ENCODE measurements around the gene RSPH3.

The RSPH3 gene

GRCh38 chr6:158999666-159000403 is at the start of gene RSPH3:
Gene RSPH3 (minus strand): TSS chr6:159000202. CDS start chr6:158999550, 652 bp downstream.
- peaks cover 20% of the 10 kb centered on the region for H3K4me1 ChIP-seq
- H3K4me3 ChIP-seq = peak within 1 kb of the TSS; percentile 81
- H3K27me3 ChIP-seq = no peaks in the 10 kb centered on the region
- H4K20me1 ChIP-seq = no peaks in the 10 kb centered on the region
- H3K9ac ChIP-seq = peak within 1 kb of the TSS; percentile 79
- H3K4me2 ChIP-seq = peak within 1 kb of the TSS; percentile 89
- no peaks in the 10 kb centered on the region for H3K9me3 ChIP-seq
- H3K36me3 ChIP-seq = no peaks in the 10 kb centered on the region
- peak within 1 kb of the TSS; percentile 73 for H3K27ac ChIP-seq
- no peak for TF ChIP-seq Cebpa-rat (IDR thresholded peaks at IDR 0.05)

GRCh38 chr6:159047891-159048685 is 48.1 kb upstream of the RSPH3 start:
- Histone ChIP-seq H3K36me3 (no peaks in the 10 kb centered on the region), H3K27me3 (no peaks in the 10 kb centered on the region), H3K9ac (no peak overlapping the region), H4K20me1 (no peaks in the 10 kb centered on the region), H3K4me3 (no peak overlapping the region), H3K27ac (no peak overlapping the region), H3K4me2 (peak overlapping the region; percentile 38), H3K9me3 (no peaks in the 10 kb centered on the region), H3K4me1 (peaks cover 42% of the 10 kb centered on the region)
- TF ChIP-seq Cebpa-rat (IDR thresholded peaks at IDR 0.05) = no peak

- no peaks in the 10 kb centered on the region for H3K27me3 ChIP-seq
- H3K36me3 ChIP-seq = peaks cover 11% of the 10 kb centered on the region
- no peak overlapping the region for H3K4me3 ChIP-seq
- H3K9me3 ChIP-seq = no peaks in the 10 kb centered on the region
- TF ChIP-seq Cebpa-rat (IDR thresholded peaks at IDR 0.05) = no peak
- H3K9ac ChIP-seq = no peak overlapping the region
- peak overlapping the region; percentile 79; the same call in 1 of the 2 replicates for H3K4me2 ChIP-seq
- no peak overlapping the region for H3K27ac ChIP-seq
- no peaks in the 10 kb centered on the region for H4K20me1 ChIP-seq
- H3K4me1 ChIP-seq = peaks cover 65% of the 10 kb centered on the region
Measured at GRCh38 chr6:159045801-159046200, 45.8 kb upstream of the RSPH3 start.

- Histone ChIP-seq H3K4me3 (peak within 1 kb of the TSS; percentile 55), H4K20me1 (no peaks in the 10 kb centered on the region), H3K4me1 (peaks cover 72% of the 10 kb centered on the region), H3K27ac (no peak within 1 kb of the TSS), H3K4me2 (peak within 1 kb of the TSS; percentile 79), H3K27me3 (no peaks in the 10 kb centered on the region), H3K36me3 (peaks cover 15% of the 10 kb centered on the region), H3K9ac (peak within 1 kb of the TSS; percentile 58; the same call in 1 of the 2 replicates), H3K9me3 (no peaks in the 10 kb centered on the region)
- no peak for TF ChIP-seq Cebpa-rat (IDR thresholded peaks at IDR 0.05)
Measured at GRCh38 chr6:159044899-159045727, 45.1 kb upstream of the RSPH3 start, which contains the start of gene TAGAP. Gene TAGAP (minus strand): TSS chr6:159044991. CDS start chr6:159044146, 845 bp downstream.

- peak overlapping the region; percentile 55; the same call in 1 of the 2 replicates for H3K4me3 ChIP-seq
- H3K27me3 ChIP-seq = no peaks in the 10 kb centered on the region
- H3K4me2 ChIP-seq = peak overlapping the region; percentile 79
- no peak overlapping the region for H3K27ac ChIP-seq
- H4K20me1 ChIP-seq = no peaks in the 10 kb centered on the region
- no peaks in the 10 kb centered on the region for H3K9me3 ChIP-seq
- 0 out of 2 replicates have a peak overlapping the region, but pooled peaks have one; percentile 58 for H3K9ac ChIP-seq
- TF ChIP-seq Cebpa-rat (IDR thresholded peaks at IDR 0.05) = no peak
- peaks cover 15% of the 10 kb centered on the region for H3K36me3 ChIP-seq
- peaks cover 83% of the 10 kb centered on the region for H3K4me1 ChIP-seq
Measured at GRCh38 chr6:159043947-159044346, 43.9 kb upstream of the RSPH3 start.

- TF ChIP-seq Cebpa-rat (IDR thresholded peaks at IDR 0.05) = no peak
- peak overlapping the region; percentile 55; the same call in 1 of the 2 replicates for H3K9ac ChIP-seq
- no peaks in the 10 kb centered on the region for H3K9me3 ChIP-seq
- H4K20me1 ChIP-seq = no peaks in the 10 kb centered on the region
- 0 out of 2 replicates have a peak overlapping the region, but pooled peaks have one; percentile 16 for H3K27ac ChIP-seq
- peak overlapping the region; percentile 43 for H3K4me3 ChIP-seq
- peaks cover 15% of the 10 kb centered on the region for H3K36me3 ChIP-seq
- H3K27me3 ChIP-seq = no peaks in the 10 kb centered on the region
- peak overlapping the region; percentile 79 for H3K4me2 ChIP-seq
- H3K4me1 ChIP-seq = peaks cover 90% of the 10 kb centered on the region
Measured at GRCh38 chr6:159043251-159043650, 43.2 kb upstream of the RSPH3 start.

- Histone ChIP-seq H3K36me3 (peaks cover 15% of the 10 kb centered on the region), H3K4me2 (peak overlapping the region; percentile 79), H3K4me3 (peak overlapping the region; percentile 43; the same call in 1 of the 2 replicates), H4K20me1 (no peaks in the 10 kb centered on the region), H3K4me1 (peaks cover 90% of the 10 kb centered on the region), H3K27me3 (no peaks in the 10 kb centered on the region), H3K27ac (peak overlapping the region; percentile 86; the same call in 1 of the 2 replicates), H3K9ac (0 out of 2 replicates have a peak overlapping the region, but pooled peaks have one; percentile 55), H3K9me3 (no peaks in the 10 kb centered on the region)
- no peak for TF ChIP-seq Cebpa-rat (IDR thresholded peaks at IDR 0.05)
Measured at GRCh38 chr6:159042826-159043181, 42.8 kb upstream of the RSPH3 start.

- H3K9ac ChIP-seq = peak overlapping the region; percentile 4; the same call in 1 of the 2 replicates
- peak overlapping the region; percentile 86 for H3K27ac ChIP-seq
- no peak for TF ChIP-seq Cebpa-rat (IDR thresholded peaks at IDR 0.05)
- H3K27me3 ChIP-seq = no peaks in the 10 kb centered on the region
- no peaks in the 10 kb centered on the region for H3K9me3 ChIP-seq
- H3K36me3 ChIP-seq = peaks cover 15% of the 10 kb centered on the region
- no peaks in the 10 kb centered on the region for H4K20me1 ChIP-seq
- peaks cover 90% of the 10 kb centered on the region for H3K4me1 ChIP-seq
- peak overlapping the region; percentile 16; the same call in 1 of the 2 replicates for H3K4me3 ChIP-seq
- H3K4me2 ChIP-seq = peak overlapping the region; percentile 79
Measured at GRCh38 chr6:159042003-159042825, 42.2 kb upstream of the RSPH3 start.
